ENCODE results near the gene SCMH1.

GRCh38 chr1:41020109-41020576, 222.0 kb downstream of the SCMH1 start:
- TF ChIP-seq CTCF (tag by site-specific recombination; IDR thresholded peaks at IDR 0.05) (no peak), OSR2 (tag by site-specific recombination; IDR thresholded peaks at IDR 0.05) (no peak), ZFP41 (tag by site-specific recombination; IDR thresholded peaks at IDR 0.05; ENCODE audit: borderline replicate concordance) (no peak), ZNF184 (tag by site-specific recombination; IDR thresholded peaks at IDR 0.05) (no peak), ZNF394 (tag by site-specific recombination; IDR thresholded peaks at IDR 0.05; ENCODE audit: borderline replicate concordance) (no peak), ZNF792 (tag by site-specific recombination; IDR thresholded peaks at IDR 0.05) (no peak), ZNF658 (tag by site-specific recombination; IDR thresholded peaks at IDR 0.05) (no peak), ZNF426 (tag by site-specific recombination; IDR thresholded peaks at IDR 0.05) (no peak)
